CD4-positive, alpha-beta T cell treated with Interleukin-4 for 4 hours (primary cell): Measurements from ENCODE around the gene RGS14.

Experiments
- DNase-seq: peaks from one replicate; pipeline ENCODE4 v3.0.0-alpha.2; 2020

The RGS14 gene

GRCh38 chr5:177357459-177358351 lies at the start of gene RGS14:
Gene RGS14 (plus strand): TSS chr5:177357924. CDS start chr5:177358025, 101 bp downstream.
- DNase-seq, result peak; percentile 91

DNA sequence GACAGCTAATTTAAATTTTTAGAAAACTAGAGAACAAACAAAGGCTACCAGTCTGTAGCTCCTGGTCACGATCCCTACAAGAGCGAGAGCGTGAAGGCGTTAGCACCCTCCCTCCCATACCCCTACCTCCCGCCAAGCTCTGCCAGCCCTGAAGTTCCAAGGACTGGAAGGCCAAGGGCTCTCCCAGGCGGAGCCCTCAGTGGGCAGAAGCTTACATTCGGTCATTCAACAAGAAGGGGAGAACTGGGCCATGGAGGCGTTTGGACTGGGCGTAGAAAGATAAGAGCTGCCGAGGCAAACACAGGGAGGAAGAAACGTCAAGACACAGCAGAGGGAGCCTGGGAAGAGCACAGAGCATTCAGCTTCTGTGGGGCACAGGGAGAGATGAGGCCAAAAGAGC lies 49.0 kb upstream of the RGS14 start:
- DNase-seq, result no peak

DNA sequence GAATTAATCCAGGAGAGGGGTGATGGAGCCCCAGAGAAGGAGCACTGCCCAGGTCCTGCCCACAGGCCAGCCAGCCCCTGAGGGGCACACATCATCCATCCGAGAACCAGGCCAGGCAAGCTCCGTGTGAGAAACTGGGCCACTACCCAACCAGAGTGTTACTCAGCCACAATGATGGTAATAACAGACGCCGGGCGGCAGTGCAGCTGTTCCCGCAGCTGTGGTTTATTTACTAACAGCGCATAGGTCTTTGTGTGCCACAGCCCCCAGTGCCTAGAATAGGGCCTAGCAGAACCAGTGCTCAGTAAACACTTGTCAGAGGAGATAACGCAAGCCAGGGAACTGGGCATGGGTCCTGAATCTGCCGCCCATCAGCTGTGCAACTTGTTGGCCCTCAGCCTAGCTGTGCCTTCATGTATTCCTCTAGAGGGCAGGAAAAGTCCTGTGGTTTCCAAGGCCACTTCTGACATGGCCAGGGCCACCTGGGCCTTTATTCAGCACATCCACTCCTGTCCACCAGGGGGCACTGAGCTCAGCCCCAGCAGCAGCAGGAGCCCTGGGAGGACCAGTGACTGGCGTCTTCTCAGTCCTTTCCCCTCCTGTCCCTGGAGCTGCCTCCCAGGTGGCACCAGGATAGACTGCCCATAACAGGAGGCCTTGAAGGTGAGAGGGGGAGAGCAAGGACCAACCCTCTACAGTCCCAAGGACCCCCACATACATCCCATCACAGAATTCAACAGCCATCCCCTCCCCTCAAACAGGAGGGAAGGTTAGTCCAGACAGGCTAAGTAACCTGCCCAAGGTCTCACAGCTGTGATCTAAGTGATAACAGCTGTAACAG lies 48.2 kb upstream of the RGS14 start:
- DNase-seq, result peak; percentile 66

GRCh38 chr5:177310332-177310731 lies 47.4 kb upstream of the RGS14 start:
- no peak for DNase-seq

- DNase-seq, result peak; percentile 38
These were observed 46.9 kb upstream of the RGS14 start for GRCh38 chr5:177310757-177311391.

DNA sequence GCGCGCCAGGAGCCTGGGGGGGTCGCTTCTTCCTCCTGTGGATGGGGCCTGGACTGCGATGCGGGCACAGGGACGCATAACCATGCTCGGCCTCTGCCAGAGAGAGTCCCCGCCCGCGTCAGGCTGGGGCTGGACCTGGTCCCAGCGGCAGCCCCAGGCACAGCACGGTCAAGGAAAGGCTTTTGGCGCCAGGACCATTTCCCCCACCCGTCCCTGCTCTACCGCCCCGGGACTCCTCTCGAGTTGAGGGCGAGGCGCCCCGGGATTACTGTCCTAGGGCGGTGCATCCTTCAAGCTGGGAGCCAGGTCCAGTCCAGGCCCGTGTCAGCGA lies 46.4 kb upstream of the RGS14 start:
- DNase-seq, result no peak

DNA sequence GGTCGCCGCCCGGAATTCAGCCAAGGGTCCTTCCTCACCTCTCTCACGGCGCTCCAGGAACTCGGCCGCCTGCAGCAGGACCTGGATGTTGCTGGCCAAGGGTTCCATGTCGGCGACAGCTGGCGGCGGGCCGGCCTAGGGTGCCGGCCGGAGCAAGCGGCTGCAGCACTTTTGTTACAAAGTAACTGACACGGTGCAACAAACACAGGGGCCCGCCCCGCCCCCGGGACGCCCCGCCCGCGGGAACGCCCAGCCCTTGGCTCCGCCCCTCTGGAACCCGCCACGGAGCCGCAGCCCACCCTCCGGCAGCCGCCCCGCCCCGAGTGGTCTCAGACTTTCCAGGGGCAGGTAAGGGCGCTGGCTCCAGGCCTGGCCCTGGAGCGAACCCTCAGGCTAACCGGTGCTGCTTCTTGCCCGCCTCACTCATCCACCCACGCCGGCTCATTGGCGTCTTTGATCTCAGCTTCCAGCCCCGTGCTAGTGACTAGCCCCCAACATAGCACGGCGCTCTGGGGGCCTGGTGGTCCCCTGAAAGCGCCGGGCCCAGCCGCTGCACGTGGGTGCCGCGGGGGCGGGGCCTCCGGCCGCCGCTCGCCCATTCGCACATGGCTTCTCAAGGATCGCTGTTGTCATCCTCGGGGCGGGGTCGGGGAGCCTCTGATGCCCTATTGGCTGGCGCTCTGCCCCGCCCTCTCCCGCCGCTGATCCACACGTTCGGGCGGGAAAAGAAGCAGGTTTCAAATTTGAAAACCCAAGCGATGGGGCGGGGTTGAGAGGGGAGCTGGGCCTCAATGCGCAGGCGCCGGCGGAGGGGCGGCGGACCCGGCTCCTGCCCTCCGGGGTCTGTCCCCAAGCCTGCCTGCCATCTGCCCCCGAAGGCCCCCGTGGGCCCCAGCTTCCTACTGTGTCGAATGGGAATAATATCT lies 45.7 kb upstream of the RGS14 start, which contains the start of gene MXD3:
Gene MXD3 (minus strand): TSS at position 176 of the 926 bp plus-strand sequence. CDS start 68 bp downstream, at position 108.
- DNase-seq, result peak; percentile 94

- DNase-seq, result no peak
These were observed 45.0 kb upstream of the RGS14 start for GRCh38 chr5:177312649-177313181.

- DNase-seq, result no peak
These were observed 44.0 kb upstream of the RGS14 start for GRCh38 chr5:177313561-177314259.

DNA sequence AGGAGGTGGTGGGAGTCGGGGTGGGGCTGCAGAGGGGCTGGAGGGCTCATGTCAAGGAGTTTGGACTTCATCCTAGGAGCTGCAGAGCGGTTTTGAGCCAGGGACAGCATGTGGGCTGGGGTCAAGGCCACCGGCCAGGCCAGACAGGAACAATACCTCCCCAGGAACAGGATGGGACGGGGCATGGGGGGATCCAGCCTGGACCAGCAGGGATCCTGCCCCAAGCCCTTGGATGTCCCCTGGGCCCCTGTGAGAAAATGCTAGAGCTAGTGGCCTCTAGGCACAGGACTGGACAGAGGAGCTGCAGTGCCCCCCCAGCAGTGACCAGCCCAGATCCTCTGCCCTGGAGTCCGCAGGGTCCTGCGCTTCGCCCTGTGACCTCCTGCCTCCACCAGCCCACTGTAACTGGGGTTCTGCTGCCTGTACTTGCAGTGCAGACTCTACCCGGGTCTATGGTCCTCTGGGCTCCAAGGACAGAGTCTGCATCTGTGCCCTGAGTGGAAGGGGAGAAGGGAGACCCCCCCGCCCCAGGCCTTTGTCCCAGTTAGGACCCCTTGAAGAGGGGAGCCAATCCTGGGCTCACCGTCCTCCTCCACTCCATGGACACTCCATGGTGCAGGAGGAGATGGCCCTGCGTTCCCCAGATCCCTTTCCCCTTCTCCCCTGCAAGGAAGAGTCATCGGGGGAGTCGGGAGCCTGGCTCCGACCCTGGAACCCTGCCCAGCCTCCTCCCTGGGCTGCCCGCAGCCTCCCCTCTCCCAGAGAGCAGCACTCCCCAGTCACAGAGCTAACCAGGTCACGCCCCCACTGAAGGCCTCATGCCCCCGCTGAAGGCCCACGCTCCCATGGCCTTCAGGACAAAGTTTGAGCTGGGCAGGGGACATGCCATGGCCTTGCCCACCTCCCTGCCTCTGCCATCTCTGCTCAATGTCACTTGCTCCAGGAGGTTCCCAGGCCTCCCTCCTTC lies 43.1 kb upstream of the RGS14 start:
- DNase-seq, result no peak

DNA sequence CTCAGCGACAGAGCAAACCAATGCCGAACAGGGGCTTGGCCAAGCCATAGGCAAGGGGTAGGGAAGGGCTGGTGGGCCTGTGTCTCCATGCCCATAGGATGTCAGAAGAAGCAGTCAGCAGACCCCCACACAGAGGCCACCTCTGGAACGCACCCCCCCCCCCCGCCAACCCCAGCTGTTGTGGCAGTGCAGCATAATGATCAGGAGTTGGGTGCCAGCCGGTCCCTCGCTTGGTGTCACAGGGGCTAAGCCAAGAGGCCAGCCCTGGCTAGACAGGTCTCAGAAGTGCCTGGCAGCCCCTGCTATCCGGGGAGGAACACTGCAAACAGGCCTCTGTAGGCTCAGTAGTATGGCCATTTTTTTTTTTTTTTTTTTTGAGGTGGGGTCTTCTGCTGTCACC lies 42.3 kb upstream of the RGS14 start:
- no peak for DNase-seq

DNA sequence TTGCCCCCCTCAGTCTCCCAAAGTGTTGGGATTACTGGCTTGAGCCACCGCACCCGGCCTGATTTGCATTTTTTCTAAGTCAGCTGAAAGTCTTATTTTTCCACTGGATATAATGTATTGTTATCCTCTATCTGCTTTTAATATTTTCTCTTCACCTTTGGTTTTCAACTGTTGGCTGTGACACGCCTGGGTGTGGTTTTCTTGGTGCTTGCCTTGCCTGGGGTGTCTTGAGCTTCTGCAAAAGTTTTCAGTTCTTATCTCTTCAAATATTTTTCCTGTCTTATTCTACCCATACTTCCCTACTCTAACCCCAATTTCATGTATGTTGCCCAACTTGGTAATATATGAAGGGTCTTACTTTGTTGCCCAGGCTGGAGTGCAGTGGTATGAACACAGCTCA lies 41.7 kb upstream of the RGS14 start:
- DNase-seq, result no peak

GRCh38 chr5:177317959-177318377 lies 39.8 kb upstream of the RGS14 start:
- DNase-seq, result peak; percentile 78

- peak; percentile 31 for DNase-seq
These were observed 37.7 kb upstream of the RGS14 start for GRCh38 chr5:177319913-177320588.

GRCh38 chr5:177320879-177321278 lies 36.8 kb upstream of the RGS14 start:
- no peak for DNase-seq

GRCh38 chr5:177325868-177326381 lies 31.8 kb upstream of the RGS14 start:
- no peak for DNase-seq

GRCh38 chr5:177327539-177328522 lies 29.9 kb upstream of the RGS14 start:
- peak; percentile 34 for DNase-seq
